ENCODE data around the gene COL23A1. TPM values are rescaled to one million over a fixed set of nuclear protein-coding genes. Genes with fewer than 3 reads are reported as not detected.
"Not testable (repeated sequence)": the region's sequence is repeated elsewhere in the genome, so short reads cannot be mapped to it uniquely, and the experiment has no call there.

COL23A1 gene
- total RNA-seq, 1 donor from 2014 or later, result 0.96 TPM

DNA sequence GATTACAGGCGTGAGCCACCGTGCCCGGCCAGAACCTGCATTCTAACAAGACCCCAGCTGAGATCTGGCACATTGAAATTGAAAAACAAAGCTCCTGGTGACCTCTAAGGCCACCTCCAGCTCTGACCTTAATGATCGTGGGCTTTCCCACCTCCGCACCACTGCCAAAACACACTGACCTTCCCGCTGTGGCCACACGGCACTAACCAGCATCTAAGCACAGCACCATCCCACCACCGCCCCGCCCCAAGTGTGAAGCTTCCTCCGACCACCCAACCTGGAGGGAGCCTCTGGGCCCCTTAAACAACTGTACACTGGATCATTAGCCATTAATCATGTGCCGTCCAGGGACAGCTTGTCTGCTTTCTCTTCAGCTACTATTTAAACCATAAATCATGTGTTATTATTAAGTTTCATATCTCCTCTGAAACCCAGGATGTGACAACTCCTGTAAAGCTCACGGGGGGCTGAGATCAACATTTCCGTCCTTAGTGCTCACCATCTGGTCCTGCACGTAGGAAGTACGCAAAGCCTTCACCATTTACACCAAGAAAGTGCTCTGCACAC, 80.6 kb downstream of the COL23A1 start:
- DNase-seq (ENCODE audit: low spot score), result no peak

GRCh38 chr5:178507151-178507932, 82.9 kb downstream of the COL23A1 start:
- DNase-seq (ENCODE audit: low spot score), result no peak

DNA sequence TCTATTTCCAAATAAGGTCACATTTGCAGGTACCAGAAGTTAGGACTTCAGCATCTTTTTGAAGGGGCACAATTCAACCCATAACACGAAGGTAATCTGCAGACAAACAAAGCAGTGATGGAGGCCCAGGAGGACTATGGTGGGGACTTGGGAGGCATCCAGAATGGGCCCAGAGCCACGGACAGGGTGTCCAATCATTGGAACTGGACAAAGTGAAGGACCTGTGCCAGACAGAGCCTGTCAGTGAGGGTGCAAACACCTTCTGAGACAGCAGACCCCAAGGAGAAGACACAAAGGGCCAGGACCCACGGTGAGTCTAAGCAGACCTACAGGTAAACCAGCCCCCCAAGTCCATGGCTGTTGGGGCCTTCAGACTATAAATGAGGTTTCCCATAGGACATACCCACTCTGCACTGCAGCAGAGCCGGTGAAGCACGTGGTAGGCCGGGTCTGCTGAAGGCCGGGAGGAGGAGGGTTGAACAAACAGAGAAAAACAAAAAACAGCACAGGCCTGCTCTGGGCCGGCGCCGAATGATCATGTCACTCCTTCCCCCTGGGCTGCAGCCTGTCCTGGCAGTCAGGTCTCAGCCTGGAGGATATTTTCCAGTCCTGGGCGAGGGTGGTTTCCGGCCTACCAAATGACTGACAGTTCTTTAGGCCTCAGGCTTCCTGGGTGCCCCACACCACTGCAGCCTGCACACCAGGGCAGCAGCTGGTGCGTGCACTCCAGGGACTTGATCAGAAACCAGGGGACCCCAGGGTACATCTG, 84.4 kb downstream of the COL23A1 start:
- peak; percentile 28 for DNase-seq (ENCODE audit: low spot score)

DNA sequence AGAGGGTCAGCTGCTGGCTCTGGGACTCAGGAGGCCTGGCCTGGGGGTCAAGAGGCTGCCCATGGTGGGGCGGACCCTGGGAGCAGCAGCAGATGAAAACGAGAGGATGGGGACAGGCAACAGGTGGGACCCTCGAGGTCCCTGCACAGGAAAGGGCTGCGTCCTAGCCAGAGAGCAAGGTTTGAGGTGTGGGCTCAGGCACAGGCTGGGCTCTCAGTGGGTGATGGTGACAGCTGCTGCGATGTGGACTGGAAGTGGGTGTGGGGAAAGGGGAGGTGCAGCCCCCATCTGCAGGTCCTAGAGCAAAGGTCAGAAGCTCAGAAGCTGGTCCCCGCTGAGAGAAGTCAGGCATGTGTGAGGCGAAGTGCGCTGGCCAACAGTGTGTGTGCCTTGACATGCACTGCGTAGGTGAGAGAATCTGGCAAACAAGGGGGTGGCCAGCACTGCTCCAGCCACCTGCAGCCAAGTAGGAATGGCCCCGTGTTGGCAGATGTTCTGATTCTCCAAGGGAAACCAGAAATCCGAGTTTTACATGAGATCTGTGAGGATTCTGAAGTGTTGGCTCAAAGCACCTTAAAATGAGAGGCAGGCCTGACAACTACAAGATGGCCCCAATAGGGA, 85.7 kb downstream of the COL23A1 start:
- no peak for DNase-seq (ENCODE audit: low spot score)

- DNase-seq (ENCODE audit: low spot score), result no peak
Measured at GRCh38 chr5:178502401-178503100, 87.6 kb downstream of the COL23A1 start.

- no peak for DNase-seq (ENCODE audit: low spot score)
Measured at GRCh38 chr5:178499352-178499751, 90.8 kb downstream of the COL23A1 start.

- no peak for DNase-seq (ENCODE audit: low spot score)
Measured at GRCh38 chr5:178496642-178497041, 93.6 kb downstream of the COL23A1 start.

DNA sequence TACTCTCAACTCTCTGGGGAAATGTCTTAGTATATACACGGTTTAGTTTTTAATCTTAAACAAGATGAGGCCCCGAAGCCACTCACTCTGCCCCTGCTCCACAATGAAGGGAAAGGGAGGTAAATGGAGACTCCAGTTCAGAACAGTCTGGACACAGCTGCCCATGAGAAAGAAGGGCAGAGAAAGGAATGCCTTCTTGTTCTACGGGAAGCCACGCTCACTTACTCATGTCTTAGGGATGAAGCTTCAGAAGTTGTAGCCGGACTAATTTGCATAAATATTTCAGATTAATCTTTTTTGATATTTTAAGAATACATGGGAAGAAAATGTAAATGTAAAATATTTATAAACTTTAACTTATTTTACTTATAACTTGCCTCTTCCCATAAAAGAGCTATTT, 94.0 kb downstream of the COL23A1 start:
- DNase-seq (ENCODE audit: low spot score), result no peak

DNA sequence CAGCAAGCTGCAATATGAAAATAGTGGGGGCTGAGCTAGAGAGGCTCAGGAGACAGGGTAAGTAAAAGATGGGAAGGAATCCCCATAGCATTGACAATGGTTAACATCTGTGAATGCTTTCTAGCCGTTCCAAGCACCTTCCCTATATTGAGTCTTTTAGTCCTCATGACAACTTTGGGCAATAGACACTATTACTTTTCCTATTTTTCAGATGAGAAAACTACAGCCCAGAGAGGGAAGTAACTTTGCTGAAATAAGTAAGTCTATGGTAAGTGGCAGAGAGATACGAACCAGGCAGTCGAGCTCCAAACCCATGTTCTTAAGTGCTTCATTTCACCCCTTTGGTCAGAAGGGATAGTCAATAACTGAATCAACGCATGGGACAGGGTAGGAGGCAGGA, 94.5 kb downstream of the COL23A1 start:
- no peak for DNase-seq (ENCODE audit: low spot score)

- DNase-seq (ENCODE audit: low spot score), result no peak
Measured at GRCh38 chr5:178492278-178492677, 97.9 kb downstream of the COL23A1 start.

- no peak for DNase-seq (ENCODE audit: low spot score)
Measured at GRCh38 chr5:178490935-178491652, 99.1 kb downstream of the COL23A1 start.

DNA sequence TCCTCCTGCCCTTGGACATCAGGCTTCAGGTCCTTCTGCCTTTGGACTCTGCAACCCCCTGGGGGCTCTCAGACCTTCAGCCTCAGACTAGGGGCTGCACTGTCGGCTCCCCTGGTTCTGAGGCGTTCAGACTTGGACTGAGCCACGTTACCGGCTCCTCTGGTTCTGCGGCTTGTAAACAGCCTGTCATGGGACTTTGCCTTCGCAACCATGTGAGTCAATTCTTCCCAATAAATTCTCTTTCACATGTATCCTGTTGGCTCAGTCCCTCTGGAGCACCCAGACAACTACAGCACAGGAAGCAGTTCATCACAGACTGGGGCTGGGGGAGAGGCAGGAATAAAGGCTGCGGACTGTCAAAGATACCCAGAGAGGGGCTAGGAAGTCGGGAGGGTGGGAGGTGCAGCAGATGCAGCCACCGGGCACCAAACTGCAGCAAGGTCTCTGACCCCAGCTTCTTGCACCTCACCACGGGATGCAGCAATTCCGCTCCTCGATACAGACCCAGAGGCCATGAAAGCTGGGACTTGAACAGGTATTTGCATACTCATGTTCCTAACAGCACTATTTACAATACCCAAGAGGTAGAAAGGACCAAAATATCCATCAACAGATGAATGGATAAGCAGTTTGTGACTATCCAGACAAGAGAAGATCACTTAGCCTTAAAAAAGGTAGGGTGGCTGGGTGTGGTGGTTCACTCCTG, 100.8 kb downstream of the COL23A1 start:
- no peak for DNase-seq (ENCODE audit: low spot score)

- no peak for DNase-seq (ENCODE audit: low spot score)
Measured at GRCh38 chr5:178488696-178489095, 101.5 kb downstream of the COL23A1 start.

DNA sequence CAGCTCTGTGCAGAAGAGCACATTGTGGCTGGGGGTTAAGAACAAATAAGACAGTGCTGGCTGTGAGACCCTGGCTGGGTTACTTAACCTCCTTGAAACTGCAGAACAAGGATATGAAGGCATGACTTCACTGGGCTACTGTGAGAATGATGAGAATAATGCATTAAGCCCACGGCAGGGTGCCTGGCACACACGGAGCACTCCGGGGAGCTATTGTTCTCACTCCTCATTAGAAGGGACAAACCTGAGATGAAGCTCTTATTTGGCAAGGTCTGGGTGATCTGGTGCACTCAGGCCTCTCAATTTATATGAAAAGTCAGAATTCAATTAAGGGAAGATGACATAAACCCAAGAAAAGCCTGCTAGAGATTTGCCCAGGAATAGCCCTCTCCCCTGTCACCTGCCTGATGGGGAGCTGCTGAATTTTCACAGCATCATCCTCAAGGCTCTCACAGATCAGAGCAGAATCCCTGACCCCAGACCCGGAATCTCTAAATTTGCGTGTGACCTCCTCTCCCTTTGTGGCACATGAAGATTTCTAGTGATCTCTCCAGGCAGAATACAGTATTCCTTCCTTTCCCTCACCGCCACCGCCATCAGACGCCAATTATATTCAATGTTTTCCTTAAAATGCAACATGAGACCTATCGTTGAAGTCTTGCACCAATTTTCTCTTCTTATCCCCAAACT, 102.1 kb downstream of the COL23A1 start:
- DNase-seq (ENCODE audit: low spot score), result no peak

DNA sequence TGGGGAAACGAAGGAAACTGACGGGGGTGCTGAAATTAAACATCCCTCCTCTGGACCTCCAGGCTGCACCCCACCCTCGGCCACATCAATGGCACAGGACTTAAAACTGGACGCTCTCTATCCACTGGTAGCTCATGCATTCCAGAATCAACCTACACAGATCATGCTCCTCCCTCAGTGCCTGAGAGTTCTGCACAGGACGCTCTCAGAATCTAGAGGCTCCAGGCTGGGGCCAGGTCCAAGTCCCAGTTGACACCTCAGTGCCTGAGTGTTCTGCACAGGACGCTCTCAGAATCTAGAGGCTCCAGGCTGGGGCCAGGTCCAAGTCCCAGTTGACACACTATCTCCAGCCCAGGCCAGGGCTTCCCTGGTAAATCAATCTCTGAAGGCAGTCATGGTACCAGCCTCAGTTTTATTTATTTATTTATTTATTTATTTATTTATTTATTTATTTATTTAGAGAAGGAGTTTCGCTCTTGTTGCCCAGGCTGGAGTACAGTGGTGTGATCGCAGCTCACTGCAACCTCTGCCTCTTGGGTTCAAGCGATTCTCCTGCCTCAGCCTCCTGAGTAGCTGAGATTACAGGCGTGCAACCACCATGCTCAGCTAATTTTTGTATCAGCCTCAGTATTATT, 103.2 kb downstream of the COL23A1 start:
- not testable (repeated sequence) for DNase-seq (ENCODE audit: low spot score)

GRCh38 chr5:178486239-178486641, 104.0 kb downstream of the COL23A1 start:
- peak; percentile 72 for DNase-seq (ENCODE audit: low spot score)

- no peak for DNase-seq (ENCODE audit: low spot score)
Measured at GRCh38 chr5:178483620-178484019, 106.6 kb downstream of the COL23A1 start.

DNA sequence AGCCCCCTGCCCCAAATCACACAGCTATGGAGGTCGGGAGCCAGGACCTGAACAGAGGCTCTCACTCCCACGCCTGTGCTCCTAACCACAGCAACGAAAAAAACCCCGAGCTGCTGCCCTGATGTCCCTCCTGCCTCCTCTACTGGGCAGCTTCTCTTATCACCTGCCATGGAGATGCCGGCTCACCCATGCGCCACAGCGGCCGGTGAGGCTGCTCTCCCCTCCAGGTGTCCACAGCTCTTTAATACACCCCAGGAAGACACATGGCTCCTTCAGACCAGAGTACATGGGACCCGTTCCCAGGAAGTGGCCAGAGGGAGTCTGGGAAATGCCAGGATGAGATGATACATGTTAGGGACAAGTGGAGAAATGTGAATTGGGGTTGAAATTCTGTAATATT, 110.9 kb downstream of the COL23A1 start:
- DNase-seq (ENCODE audit: low spot score), result no peak

DNA sequence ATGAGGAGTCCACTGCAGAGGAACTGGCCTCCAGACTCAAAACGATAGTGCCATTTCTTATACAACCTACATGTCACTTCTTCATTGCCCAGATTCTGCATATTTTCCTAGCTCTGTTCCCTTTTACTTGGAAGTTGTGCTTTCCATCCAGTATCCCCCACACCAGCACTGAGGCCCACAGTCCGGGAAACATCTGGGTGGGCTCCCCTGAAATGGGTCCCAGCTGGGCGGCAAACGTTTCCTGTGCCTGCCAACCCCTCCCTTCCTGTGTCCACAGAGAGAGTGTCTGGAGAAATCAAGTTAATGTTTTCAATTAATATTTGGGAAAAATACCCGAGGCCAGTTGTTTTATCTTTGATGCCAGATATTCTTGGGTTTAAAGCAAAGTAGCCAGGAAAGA, 111.8 kb downstream of the COL23A1 start:
- DNase-seq (ENCODE audit: low spot score), result no peak

All from umbilical cord (tissue), 2 donors.